Fibroblast of pulmonary artery (primary cell): ENCODE measurements around the gene CYB561.

ENCODE experiments used
- DNase-seq: peaks from one replicate; pipeline ENCODE4 v3.0.0-alpha.2; 2010; ENCODE audit warnings: low read depth
- H3K4me3 ChIP-seq: replicated peaks from 2 replicates; pipeline ENCODE4 v1.5.1; 2011; ENCODE audit warnings: low read depth, mild to moderate bottlenecking, control low read depth, low read length, moderate library complexity
- TF ChIP-seq, protein P1 (sequence below): IDR thresholded peaks from 2 replicates; pipeline ENCODE4 v1.5.1; 2011; ENCODE audit warnings: mild to moderate bottlenecking, control low read depth, low read length, inconsistent platforms; ENCODE audit errors: missing control alignments

The CYB561 gene

DNA sequence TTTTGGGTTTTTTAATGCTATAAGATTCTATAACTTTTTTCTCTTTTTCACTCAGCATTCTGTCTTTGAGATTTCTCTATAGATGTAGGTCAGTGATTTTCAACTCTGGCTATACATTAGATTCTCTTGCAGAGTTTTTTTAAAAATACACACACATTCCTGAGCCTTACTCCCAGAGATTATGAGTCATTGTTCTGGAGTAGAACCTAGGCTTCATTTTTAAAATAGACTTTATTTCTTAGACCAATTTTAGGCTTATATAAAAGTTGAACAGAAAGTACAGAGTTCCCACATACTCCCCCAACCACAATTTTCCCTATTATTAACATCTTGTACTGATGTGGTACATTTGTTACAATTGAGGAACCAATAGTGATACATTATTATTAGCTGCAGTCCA is 63.3 kb downstream of the CYB561 start:
- TF ChIP-seq, protein P1, sequence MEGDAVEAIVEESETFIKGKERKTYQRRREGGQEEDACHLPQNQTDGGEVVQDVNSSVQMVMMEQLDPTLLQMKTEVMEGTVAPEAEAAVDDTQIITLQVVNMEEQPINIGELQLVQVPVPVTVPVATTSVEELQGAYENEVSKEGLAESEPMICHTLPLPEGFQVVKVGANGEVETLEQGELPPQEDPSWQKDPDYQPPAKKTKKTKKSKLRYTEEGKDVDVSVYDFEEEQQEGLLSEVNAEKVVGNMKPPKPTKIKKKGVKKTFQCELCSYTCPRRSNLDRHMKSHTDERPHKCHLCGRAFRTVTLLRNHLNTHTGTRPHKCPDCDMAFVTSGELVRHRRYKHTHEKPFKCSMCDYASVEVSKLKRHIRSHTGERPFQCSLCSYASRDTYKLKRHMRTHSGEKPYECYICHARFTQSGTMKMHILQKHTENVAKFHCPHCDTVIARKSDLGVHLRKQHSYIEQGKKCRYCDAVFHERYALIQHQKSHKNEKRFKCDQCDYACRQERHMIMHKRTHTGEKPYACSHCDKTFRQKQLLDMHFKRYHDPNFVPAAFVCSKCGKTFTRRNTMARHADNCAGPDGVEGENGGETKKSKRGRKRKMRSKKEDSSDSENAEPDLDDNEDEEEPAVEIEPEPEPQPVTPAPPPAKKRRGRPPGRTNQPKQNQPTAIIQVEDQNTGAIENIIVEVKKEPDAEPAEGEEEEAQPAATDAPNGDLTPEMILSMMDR: no peak
- no peak overlapping the region for H3K4me3 ChIP-seq
- peak; percentile 43 for DNase-seq
